IPS-20b (cell line): Measurements from ENCODE around the gene LOXHD1.

Experiments
- H3K27ac ChIP-seq: one replicate; pipeline ENCODE4 v1.5.1; 2013; ENCODE audit warnings: low read length
- H3K27me3 ChIP-seq: 2 replicates; pipeline ENCODE4 v1.6.1; 2013; ENCODE audit warnings: mild to moderate bottlenecking, low read length, inconsistent platforms; ENCODE audit not compliant: insufficient read depth
- H3K36me3 ChIP-seq: 2 replicates; pipeline ENCODE4 v1.6.1; 2013; ENCODE audit warnings: low read depth, mild to moderate bottlenecking, inconsistent platforms, low read length, moderate library complexity; ENCODE audit not compliant: insufficient read depth
- H3K4me1 ChIP-seq: 2 replicates; pipeline ENCODE4 v1.6.1; 2013; ENCODE audit warnings: mild to moderate bottlenecking, control low read depth, inconsistent platforms, low read length, moderate library complexity; ENCODE audit not compliant: insufficient read depth
- H3K4me3 ChIP-seq: 2 replicates; pipeline ENCODE4 v1.5.1; 2013; ENCODE audit warnings: mild to moderate bottlenecking, low read length, inconsistent platforms
- H3K9ac ChIP-seq: 2 replicates; pipeline ENCODE4 v1.6.1; 2013; ENCODE audit warnings: low read depth, mild to moderate bottlenecking, inconsistent platforms, low read length, moderate library complexity
- H3K9me3 ChIP-seq: 2 replicates; pipeline ENCODE4 v1.6.1; 2013; ENCODE audit warnings: mild to moderate bottlenecking, low read depth, low read length, inconsistent platforms; ENCODE audit not compliant: insufficient read depth

The LOXHD1 gene

DNA sequence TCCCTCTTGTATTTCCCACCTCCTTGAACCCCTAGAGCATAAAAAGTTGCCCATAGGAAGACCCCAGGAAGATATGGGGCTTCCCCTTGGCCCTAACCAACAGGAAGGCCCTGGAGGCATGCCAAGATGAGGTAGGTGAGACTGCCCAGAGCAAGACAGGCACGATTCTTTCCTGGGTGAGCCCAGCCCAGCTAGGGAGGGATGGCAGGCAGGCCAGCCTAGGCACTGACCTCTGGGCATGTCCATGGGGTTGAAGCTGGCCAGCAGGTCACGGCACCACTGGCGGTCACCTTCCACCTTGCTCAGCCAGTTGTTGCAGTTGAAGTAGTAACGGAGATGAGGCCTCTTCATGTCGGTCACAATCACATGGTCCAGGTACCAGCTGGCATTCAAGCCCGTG lies 17.6 kb downstream of the LOXHD1 start:
- Histone ChIP-seq H3K4me1 (no peaks in the 10 kb centered on the region), H3K27ac (no peak overlapping the region), H3K36me3 (no peaks in the 10 kb centered on the region), H3K9me3 (no peaks in the 10 kb centered on the region), H3K27me3 (no peaks in the 10 kb centered on the region), H3K9ac (no peak overlapping the region), H3K4me3 (no peak overlapping the region)

DNA sequence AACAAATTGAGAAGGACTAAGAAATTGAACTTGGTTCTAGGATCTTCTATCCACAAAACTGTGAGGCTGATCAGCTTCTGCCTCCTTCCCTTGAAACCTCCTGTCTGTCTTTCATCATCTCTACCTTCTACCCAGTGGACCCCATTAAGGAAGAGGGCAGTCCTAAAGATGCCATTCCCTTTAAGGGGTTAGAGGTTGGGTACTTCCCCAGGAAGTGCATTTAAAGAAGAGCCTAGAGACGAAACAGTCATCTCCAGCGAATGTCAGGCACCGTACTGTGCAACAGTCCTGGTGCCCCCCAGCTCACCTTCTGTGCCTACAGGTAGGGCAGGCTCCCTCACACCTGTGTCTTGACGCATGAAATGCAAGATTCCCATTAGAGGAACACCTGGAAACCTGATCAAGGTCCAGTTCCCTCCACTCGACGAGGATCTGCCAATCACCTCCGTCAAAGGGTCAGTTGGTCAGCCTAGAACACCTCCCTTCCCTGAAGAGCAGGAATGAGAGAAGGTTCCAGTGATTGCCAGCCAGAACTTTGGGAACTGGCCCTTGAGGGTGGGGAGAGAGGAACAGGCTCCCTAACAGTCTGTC lies 20.9 kb downstream of the LOXHD1 start:
- Histone ChIP-seq H3K4me3 (no peak overlapping the region), H3K36me3 (no peaks in the 10 kb centered on the region), H3K9ac (no peak overlapping the region), H3K9me3 (no peaks in the 10 kb centered on the region), H3K27me3 (no peaks in the 10 kb centered on the region), H3K27ac (no peak overlapping the region), H3K4me1 (no peaks in the 10 kb centered on the region)

DNA sequence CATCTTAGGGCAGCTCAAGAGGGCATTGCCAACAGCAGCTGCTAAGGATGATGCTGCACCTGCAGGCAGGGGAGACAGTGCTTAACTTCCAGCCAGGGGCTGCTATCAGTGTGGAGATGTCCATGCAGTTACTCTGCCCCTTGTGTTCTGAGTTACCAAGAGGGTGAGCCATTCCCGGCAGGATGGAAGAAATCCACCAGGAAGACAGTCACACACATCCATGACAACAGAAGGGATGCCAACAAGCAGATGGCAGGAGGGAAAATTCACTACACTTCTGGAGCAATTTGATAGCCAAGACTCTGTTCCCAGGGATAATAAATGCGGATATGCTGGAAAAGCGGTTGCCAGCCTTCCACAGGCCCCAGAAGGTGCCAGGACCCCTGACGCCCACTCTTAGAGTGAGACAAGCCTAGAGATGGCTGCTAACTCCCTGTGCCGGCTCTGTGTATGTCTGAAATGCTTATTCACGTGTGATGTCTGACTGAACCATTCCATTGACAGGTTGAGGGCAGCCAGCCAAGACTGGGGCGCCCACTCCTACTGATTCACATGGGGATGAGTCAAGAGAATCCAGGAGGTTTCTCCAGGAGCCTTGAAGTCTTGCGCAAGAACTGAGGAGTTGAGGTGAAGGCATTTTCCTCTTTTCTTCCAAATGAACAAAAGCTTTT lies 24.5 kb downstream of the LOXHD1 start:
- Histone ChIP-seq H3K4me3 (no peak overlapping the region), H3K9ac (no peak overlapping the region), H3K36me3 (no peaks in the 10 kb centered on the region), H3K27ac (no peak overlapping the region), H3K27me3 (no peaks in the 10 kb centered on the region; the same call in 1 of the 2 replicates), H3K9me3 (no peaks in the 10 kb centered on the region), H3K4me1 (no peaks in the 10 kb centered on the region)

DNA sequence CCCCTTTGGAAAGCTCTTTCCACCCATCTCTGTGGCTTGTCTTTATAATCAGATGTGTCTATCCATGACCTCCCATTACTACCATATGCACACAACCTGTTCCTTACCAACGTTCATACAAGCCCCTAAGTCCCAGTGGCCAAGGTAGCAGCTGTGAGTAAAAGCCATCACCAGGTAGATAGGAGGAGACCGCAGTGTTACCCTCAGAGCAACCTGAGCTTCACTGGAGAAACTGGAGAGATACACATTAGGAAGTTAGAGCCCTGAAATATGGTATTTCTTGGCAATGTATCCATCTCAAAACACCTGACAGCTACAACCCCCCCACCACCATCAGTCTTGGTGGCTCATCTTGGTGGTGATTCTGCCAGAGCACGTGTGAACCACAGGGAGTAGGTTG lies 26.0 kb downstream of the LOXHD1 start:
- Histone ChIP-seq H3K27me3 (no peaks in the 10 kb centered on the region; the same call in 1 of the 2 replicates), H3K27ac (no peak overlapping the region), H3K9me3 (no peaks in the 10 kb centered on the region), H3K4me1 (no peaks in the 10 kb centered on the region), H3K9ac (no peak overlapping the region), H3K4me3 (no peak overlapping the region), H3K36me3 (no peaks in the 10 kb centered on the region)

DNA sequence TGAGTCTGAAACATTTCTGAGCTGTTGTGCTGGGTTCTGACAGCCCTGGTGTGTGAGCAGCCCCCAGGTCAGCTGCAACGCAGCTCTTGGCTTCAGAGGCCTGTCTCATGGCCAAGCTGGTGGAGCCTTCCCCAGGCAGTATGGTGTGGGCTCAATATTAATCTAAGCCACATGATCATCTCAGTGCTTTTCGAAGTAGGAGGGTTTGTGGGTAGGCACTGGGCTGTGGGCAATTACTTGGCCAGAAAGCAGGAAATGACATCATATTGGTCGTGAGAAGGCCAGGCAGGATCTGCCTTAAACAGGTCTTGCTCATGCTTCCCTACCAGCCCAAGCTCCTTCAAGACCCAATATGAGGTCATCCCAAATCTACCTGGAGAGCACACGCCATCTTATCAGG lies 26.9 kb downstream of the LOXHD1 start:
- Histone ChIP-seq H3K27me3 (no peaks in the 10 kb centered on the region; the same call in 1 of the 2 replicates), H3K27ac (no peak overlapping the region), H3K36me3 (no peaks in the 10 kb centered on the region), H3K9ac (no peak overlapping the region), H3K4me1 (no peaks in the 10 kb centered on the region), H3K4me3 (no peak overlapping the region), H3K9me3 (no peaks in the 10 kb centered on the region)

DNA sequence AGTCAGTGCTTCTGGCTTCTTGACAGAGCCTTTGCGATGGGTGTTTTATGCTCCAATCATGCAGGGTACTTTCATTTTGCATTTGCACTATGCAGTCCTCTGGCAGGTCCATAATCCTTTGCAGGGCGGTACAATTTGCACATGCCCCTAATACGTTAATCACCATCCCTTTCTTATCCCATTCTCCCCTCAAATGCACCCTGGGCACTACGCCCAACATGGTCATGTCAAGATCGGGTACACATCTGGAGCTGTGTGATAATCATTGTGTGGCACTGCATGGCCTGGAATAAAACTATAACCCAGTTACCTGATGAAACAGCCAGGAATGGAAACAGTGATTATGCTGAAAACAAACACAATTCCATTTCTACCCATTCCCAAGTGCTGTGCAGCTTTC lies 27.7 kb downstream of the LOXHD1 start:
- no peaks in the 10 kb centered on the region for H3K9me3 ChIP-seq
- H3K4me1 ChIP-seq, result no peaks in the 10 kb centered on the region
- no peak overlapping the region for H3K27ac ChIP-seq
- H3K36me3 ChIP-seq, result no peaks in the 10 kb centered on the region
- no peak overlapping the region for H3K4me3 ChIP-seq
- no peak overlapping the region for H3K9ac ChIP-seq
- H3K27me3 ChIP-seq, result no peaks in the 10 kb centered on the region; the same call in 1 of the 2 replicates

DNA sequence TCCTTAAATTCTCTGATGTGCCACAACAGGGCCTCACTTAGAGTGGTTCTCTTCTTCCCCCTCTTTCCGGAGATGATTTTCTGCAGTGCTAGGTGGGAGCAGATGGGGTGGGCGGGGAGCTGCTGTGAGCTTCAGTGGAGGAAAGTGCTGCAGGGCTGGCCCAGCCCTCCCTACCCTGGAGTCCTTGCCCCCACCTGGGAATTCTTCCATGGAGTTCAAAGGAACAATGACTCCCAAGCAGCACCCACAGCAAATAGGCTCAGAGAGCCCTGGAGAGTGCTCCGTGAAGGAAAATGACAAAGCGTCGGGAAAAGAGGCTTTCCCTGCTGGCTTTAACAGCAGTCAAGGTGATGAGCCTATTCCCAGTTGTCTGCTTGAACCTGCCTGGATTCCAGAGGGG lies 28.8 kb downstream of the LOXHD1 start:
- Histone ChIP-seq H3K36me3 (no peaks in the 10 kb centered on the region), H3K9ac (no peak overlapping the region), H3K9me3 (no peaks in the 10 kb centered on the region), H3K4me1 (no peaks in the 10 kb centered on the region), H3K27ac (no peak overlapping the region), H3K27me3 (no peaks in the 10 kb centered on the region; the same call in 1 of the 2 replicates), H3K4me3 (no peak overlapping the region)

DNA sequence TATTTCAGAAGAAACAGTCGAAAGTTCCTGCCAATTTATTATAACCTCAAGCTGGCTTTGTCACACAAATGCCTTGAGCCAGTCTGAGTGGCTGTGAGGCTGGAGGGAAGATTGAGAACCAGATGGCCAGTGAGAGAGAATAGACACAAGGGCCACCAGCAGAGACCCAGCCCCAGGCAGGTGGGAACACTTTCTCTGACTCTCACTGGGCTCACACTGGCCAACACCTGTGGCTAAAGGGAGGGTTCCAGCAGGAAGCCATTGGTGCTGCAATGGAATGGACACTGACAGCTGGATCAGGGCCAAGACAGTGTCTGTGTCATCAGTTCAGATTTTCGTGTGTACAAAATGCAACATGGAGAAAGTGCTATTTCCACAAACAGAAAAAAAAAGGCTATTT lies 29.9 kb downstream of the LOXHD1 start:
- Histone ChIP-seq H3K27ac (no peak overlapping the region), H3K27me3 (no peaks in the 10 kb centered on the region; the same call in 1 of the 2 replicates), H3K36me3 (no peaks in the 10 kb centered on the region), H3K4me1 (no peaks in the 10 kb centered on the region), H3K9me3 (no peaks in the 10 kb centered on the region), H3K4me3 (no peak overlapping the region), H3K9ac (no peak overlapping the region)

DNA sequence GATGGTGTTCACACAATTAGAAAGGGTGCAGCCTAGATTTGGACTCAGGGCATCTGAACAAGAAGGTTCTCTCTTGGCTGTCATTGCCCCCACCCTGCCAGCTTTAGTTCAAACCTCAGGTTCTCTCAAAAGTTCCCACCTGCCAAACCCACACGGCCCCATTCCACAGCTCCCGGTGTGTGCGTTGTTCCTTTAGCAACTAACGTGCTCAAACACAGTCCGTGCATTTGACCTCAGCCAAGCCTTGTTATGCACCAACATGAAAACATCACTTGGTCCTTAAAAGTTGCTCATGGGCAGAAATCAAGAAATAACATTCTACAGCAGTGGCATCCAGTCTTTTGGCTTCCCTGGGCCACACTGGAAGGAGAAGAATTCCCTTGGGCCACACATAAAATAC lies 32.0 kb downstream of the LOXHD1 start:
- Histone ChIP-seq H3K27me3 (no peaks in the 10 kb centered on the region; the same call in 1 of the 2 replicates), H3K9ac (no peak overlapping the region), H3K27ac (no peak overlapping the region), H3K4me3 (no peak overlapping the region), H3K4me1 (no peaks in the 10 kb centered on the region), H3K36me3 (no peaks in the 10 kb centered on the region), H3K9me3 (no peaks in the 10 kb centered on the region)

DNA sequence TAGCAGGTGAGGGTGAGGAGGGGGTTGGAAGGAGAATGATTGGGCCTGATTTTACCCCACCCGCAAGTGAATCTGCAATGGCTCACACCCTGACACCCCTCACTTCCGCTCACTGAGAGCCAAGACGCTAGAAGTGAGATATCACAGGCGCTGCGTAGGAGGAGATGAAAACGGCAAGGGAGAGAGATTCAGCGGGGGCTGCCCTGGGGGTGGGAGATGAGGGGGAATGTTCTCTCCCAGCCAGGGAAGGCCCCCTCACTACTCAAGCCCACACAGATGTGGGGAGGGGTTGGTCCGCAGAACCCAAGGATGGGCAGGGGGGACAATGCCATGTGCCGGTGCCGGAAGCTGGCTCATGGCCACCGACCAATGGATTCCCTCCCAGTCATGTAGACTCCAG lies 32.9 kb downstream of the LOXHD1 start:
- Histone ChIP-seq H3K9me3 (no peaks in the 10 kb centered on the region), H3K27ac (no peak overlapping the region), H3K27me3 (no peaks in the 10 kb centered on the region; the same call in 1 of the 2 replicates), H3K9ac (no peak overlapping the region), H3K4me1 (no peaks in the 10 kb centered on the region), H3K4me3 (no peak overlapping the region), H3K36me3 (no peaks in the 10 kb centered on the region)

DNA sequence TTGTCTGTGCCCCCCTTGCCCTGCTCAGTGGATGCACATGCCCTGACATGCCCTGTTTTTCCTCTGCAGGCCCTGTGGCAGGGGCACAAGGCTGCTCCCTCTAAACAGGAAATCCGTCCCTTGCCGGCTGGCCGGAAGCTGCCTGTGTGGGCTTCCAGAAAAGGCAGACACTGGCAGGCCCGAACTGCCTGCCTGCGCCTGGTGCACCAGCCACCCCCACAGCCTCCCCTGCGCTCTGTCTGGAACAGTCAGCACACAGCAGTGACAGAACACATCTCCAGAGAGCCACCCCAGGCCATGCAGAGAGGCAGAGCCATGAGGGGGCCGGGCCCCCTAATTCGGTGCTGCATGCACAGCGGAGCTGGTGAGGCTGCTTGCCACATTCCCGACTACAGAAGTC lies 33.5 kb downstream of the LOXHD1 start:
- no peaks in the 10 kb centered on the region for H3K9me3 ChIP-seq
- no peak overlapping the region for H3K27ac ChIP-seq
- H3K27me3 ChIP-seq, result no peaks in the 10 kb centered on the region; the same call in 1 of the 2 replicates
- H3K4me3 ChIP-seq, result no peak overlapping the region
- H3K4me1 ChIP-seq, result no peaks in the 10 kb centered on the region
- no peak overlapping the region for H3K9ac ChIP-seq
- H3K36me3 ChIP-seq, result no peaks in the 10 kb centered on the region

DNA sequence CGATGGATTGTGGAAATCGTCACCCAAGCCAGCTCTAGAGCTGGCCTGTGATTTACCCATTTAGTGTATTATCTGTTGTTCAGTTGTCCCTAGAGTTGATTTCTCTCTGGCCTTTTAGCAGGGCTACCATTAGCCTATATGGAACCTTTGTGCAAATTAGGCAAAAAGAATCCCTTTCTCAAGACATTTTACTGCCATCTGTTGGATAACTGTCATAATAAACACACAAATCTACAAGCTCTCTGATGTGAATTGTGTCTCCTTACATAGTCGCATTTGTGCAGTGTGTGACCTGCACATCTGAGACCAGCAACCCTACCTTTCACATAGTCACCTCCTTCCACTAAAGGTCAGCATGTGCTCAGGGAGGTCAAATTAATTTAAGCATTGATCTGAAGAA lies 34.0 kb downstream of the LOXHD1 start:
- Histone ChIP-seq H3K9ac (no peak overlapping the region), H3K27me3 (no peaks in the 10 kb centered on the region; the same call in 1 of the 2 replicates), H3K9me3 (no peaks in the 10 kb centered on the region), H3K4me3 (no peak overlapping the region), H3K4me1 (no peaks in the 10 kb centered on the region), H3K27ac (no peak overlapping the region), H3K36me3 (no peaks in the 10 kb centered on the region)
